Uterus (tissue), 2 donors: ENCODE measurements around the gene PM20D1.

Experiments used
- POLR2A ChIP-seq, 2 donors: fragments of 450-650 bp; IDR thresholded peaks; one replicate each; pipeline ENCODE4 v1.6.1; 2016; ENCODE audit warnings: antibody characterized with exemption in 2 of 2, mild to moderate bottlenecking in 1 of 2, moderate library complexity in 1 of 2
- TF ChIP-seq, protein P1 (sequence below), 4 experiments: fragments of 200-600 bp in 2 of 4; fragments of 450-650 bp in 2 of 4; sonication (generic) in 2 of 4; IDR thresholded peaks; one replicate each; pipeline ENCODE4 v1.5.1; 2016 to 2019; ENCODE audit warnings: antibody characterized with exemption in 4 of 4, mild to moderate bottlenecking in 2 of 4, moderate library complexity in 1 of 4

DNA sequence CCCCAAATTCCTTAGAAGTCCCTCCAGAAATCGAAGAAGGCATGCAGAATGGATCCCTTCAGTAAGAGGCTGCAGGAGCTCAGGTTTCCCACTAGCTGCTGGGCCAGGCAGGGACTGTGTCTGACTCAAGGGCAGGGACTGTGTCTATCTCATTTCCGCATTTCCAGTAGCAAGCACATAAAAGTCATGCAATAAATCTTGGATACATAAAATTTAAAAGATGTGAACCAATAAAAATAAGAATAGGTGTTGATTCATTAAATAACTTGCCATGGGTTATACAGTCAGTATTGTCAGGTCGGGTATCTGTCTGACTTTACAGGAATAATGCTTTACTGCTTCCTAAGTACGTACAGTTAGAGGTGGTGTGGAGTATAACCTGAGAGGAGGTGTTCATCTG is 15.2 kb downstream of the PM20D1 start:
- TF ChIP-seq, protein P1, sequence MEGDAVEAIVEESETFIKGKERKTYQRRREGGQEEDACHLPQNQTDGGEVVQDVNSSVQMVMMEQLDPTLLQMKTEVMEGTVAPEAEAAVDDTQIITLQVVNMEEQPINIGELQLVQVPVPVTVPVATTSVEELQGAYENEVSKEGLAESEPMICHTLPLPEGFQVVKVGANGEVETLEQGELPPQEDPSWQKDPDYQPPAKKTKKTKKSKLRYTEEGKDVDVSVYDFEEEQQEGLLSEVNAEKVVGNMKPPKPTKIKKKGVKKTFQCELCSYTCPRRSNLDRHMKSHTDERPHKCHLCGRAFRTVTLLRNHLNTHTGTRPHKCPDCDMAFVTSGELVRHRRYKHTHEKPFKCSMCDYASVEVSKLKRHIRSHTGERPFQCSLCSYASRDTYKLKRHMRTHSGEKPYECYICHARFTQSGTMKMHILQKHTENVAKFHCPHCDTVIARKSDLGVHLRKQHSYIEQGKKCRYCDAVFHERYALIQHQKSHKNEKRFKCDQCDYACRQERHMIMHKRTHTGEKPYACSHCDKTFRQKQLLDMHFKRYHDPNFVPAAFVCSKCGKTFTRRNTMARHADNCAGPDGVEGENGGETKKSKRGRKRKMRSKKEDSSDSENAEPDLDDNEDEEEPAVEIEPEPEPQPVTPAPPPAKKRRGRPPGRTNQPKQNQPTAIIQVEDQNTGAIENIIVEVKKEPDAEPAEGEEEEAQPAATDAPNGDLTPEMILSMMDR (IDR thresholded peaks at IDR 0.05): no peak
- TF ChIP-seq POLR2A (IDR thresholded peaks at IDR 0.05): no peak
